IPS DF 19.7 (cell line): ENCODE results near the gene PRKX.
"Not testable (repeated sequence)": the region's sequence is repeated elsewhere in the genome, so short reads cannot be mapped to it uniquely, and the experiment has no call there.

ENCODE experiments used
- DNase-seq: peaks from one replicate; pipeline ENCODE4 v3.0.0-alpha.2; 2013; ENCODE audit warnings: low read depth, low spot score

Gene PRKX

DNA sequence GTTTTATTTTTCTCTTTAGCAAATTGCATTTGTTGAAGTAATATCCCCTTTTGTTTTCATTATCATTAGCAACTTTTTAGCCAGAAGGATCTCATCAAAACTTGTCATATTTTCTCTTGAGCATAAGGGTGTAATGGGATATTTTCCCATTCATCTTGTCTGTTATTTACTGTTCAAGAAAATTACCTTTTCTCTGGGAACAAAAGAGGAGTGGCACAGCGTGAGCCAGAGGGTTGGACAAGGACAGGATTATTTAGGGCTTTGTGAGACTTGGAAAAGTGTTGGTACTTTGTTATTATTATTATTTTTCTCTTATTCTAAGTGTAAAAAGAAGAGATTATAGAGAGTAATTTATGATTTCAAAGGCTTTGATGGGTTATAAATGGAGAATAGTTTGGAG, 135.9 kb downstream of the PRKX start:
- no peak for DNase-seq

DNA sequence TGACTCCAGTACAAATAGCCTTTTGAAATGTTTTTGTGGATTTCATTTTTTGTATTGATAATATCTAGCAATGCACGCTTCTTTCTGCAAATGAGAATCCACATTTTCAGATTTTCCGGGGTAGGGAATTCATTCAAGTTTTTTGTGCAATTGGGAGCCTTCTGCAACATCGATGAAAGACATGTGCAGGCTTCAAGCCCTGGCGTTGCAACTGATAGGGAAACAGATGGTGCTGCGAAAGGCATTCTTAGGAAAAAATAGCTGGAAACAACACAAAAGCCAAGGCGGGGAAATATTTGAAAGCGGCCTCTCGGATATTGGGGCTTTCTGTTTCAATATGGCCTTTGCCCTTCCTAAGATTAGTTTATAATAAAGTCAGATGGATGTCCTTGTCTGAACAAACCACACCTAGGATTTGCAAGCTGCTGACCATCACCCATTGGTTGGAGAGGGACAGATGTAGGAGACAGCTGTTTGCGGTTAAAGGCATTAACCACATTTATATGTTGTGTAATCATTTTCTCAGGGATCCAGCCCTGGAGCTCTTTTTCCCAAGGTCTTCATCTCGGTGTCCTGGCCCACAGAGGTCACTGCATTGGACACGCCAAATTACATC, 136.5 kb downstream of the PRKX start:
- DNase-seq = no peak

DNA sequence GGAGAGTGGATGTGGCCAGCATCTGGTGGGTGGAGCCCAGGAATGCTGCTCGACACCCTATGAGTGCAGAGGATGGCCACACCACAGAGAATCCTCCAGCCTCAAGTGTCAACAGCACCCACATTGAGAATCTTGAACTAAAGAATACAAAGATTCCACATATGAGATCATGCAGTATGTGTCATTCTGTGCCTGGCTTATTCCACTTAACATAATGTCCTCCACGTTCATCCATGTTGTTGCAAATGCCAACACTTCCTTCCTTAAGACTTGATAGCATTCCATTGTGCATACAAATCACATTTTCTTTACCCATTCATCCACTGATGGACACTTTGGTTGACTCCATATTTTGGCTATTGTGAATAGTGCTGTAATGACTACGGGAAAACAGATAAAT, 145.8 kb downstream of the PRKX start:
- no peak for DNase-seq

DNA sequence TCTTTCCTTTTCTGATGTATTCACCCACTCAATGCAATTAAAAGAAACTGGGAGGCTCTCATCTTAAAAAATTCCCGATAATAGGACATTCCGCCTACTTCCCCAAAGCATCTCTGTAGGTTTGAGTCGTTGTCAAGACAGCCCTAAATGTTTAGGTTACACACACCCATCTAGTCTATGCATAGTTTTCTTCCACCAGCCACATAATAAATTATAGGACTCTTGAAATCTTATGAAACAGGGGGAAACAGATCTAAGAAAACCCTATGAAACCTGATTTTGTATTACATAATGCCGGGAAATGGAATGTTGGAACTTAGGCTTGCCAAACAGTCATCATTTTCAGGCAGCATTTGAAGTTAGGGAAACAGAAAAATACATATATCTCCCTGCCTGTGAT, 150.0 kb downstream of the PRKX start:
- no peak for DNase-seq

DNA sequence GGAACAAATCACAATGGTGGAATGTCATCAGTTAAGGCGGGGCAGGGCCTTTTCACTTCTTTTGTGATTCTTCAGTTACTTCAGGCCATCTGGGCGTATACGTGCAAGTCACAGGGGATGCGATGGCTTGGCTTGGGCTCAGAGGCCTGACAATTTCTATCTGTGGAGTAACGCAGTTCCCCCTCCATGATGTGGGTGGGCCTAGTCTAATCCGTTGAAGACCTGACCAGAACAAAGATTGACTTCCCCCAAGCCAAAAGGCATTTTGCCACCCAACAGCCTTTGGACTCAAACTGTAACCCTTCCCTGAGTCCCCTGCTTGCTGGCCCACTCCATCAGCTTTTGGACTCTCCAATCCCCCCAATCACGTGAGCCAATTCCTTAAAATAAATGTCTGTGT, 153.4 kb downstream of the PRKX start:
- DNase-seq = not testable (repeated sequence)
